WTC11 (cell line): ENCODE data around the gene CLEC2B. TPM values are rescaled to one million over a fixed set of nuclear protein-coding genes. Genes with fewer than 3 reads are reported as not detected.
"Not testable (repeated sequence)": the region's sequence is repeated elsewhere in the genome, so short reads cannot be mapped to it uniquely, and the experiment has no call there.

Experiments
- ATAC-seq: fragments of 200-7000 bp; cut with Tn5 transposase; 2 replicates; pipeline ENCODE4 v1.10.0; 2021; ENCODE audit warnings: mild to moderate bottlenecking, moderate library complexity
- CTCF ChIA-PET: fragments of 300-600 bp; sonication (Branson Sonifier 250); formaldehyde crosslinking; loops from one replicate; lab custom pipeline; 2021; ENCODE audit warnings: antibody characterized with exemption; lab: Charles Lee
- POLR2A ChIA-PET: fragments of 350-600 bp; sonication (Branson Sonifier 250); formaldehyde crosslinking; loops from one replicate; lab custom pipeline; 2021; ENCODE audit warnings: antibody characterized with exemption; lab: Charles Lee
- DNase-seq: peaks from one replicate; pipeline ENCODE4 v3.0.0; 2021; ENCODE audit warnings: low spot score
- H3K27ac Mint-ChIP-seq: 2 replicates; pipeline ENCODE4 v1.8.0; 2021; ENCODE audit warnings: mixed read lengths
- H3K27me3 Mint-ChIP-seq: 2 replicates; pipeline ENCODE4 v1.8.0; 2021; ENCODE audit warnings: low read depth, mild to moderate bottlenecking, moderate library complexity, mixed read lengths
- H3K36me3 Mint-ChIP-seq: 2 replicates; pipeline ENCODE4 v1.8.0; 2021; ENCODE audit warnings: mixed read lengths
- H3K4me1 Mint-ChIP-seq: 2 replicates; pipeline ENCODE4 v1.8.0; 2022; ENCODE audit warnings: mixed read lengths
- H3K4me3 Mint-ChIP-seq: 2 replicates; pipeline ENCODE4 v1.8.0; 2021; ENCODE audit warnings: mild to moderate bottlenecking, moderate library complexity, mixed read lengths
- H3K9me3 Mint-ChIP-seq: 2 replicates; pipeline ENCODE4 v1.8.0; 2021; ENCODE audit warnings: mixed read lengths
- FOXJ3 ChIP-seq: sonication (generic); formaldehyde crosslinking; IDR thresholded peaks from 2 replicates; pipeline ENCODE4 v1.9.0; 2021; ENCODE audit warnings: missing genetic modification reagents, mild to moderate bottlenecking, borderline replicate concordance
- MLX ChIP-seq: sonication (generic); formaldehyde crosslinking; IDR thresholded peaks from 2 replicates; pipeline ENCODE4 v1.8.1; 2023; ENCODE audit warnings: mild to moderate bottlenecking, missing genetic modification reagents, moderate library complexity
- MYBL2 ChIP-seq: sonication (generic); formaldehyde crosslinking; IDR thresholded peaks from 2 replicates; pipeline ENCODE4 v1.8.1; 2023; ENCODE audit warnings: mild to moderate bottlenecking, moderate library complexity, missing genetic modification reagents
- NR2C2 ChIP-seq: sonication (generic); formaldehyde crosslinking; IDR thresholded peaks from 2 replicates; pipeline ENCODE4 v1.8.0; 2022; ENCODE audit warnings: mild to moderate bottlenecking, missing genetic modification reagents
- PRDM15 ChIP-seq: sonication (generic); formaldehyde crosslinking; IDR thresholded peaks from 2 replicates; pipeline ENCODE4 v1.8.0; 2022; ENCODE audit warnings: missing genetic modification reagents
- TCF7 ChIP-seq: sonication (generic); formaldehyde crosslinking; IDR thresholded peaks from 2 replicates; pipeline ENCODE4 v1.8.0; 2022; ENCODE audit warnings: mild to moderate bottlenecking, low read depth, missing genetic modification reagents, moderate library complexity
- TEAD4 ChIP-seq: sonication (generic); formaldehyde crosslinking; IDR thresholded peaks from 2 replicates; pipeline ENCODE4 v1.8.0; 2022; ENCODE audit warnings: mild to moderate bottlenecking, missing genetic modification reagents
- TP53 ChIP-seq: sonication (generic); formaldehyde crosslinking; IDR thresholded peaks from 2 replicates; pipeline ENCODE4 v1.8.1; 2023; ENCODE audit warnings: mild to moderate bottlenecking, missing genetic modification reagents
- ZNF138 ChIP-seq: sonication (generic); formaldehyde crosslinking; conservative IDR thresholded peaks from 2 replicates; pipeline ENCODE4 v1.8.1; 2022; ENCODE audit warnings: mild to moderate bottlenecking, moderate library complexity, missing genetic modification reagents
- ZNF281 ChIP-seq: sonication (generic); formaldehyde crosslinking; IDR thresholded peaks from 2 replicates; pipeline ENCODE4 v1.8.0; 2023; ENCODE audit warnings: mild to moderate bottlenecking, missing genetic modification reagents
- ZNF317 ChIP-seq: sonication (generic); formaldehyde crosslinking; IDR thresholded peaks from 2 replicates; pipeline ENCODE4 v1.8.1; 2023; ENCODE audit warnings: low read depth, mild to moderate bottlenecking, moderate library complexity, missing genetic modification reagents, borderline replicate concordance
- ZNF425 ChIP-seq: fragments of 250-450 bp; sonication (Bioruptor Pico); conservative IDR thresholded peaks from 2 replicates; pipeline ENCODE4 v1.9.0; 2021; ENCODE audit warnings: mild to moderate bottlenecking
- total RNA-seq: library from RNA; stranded (reverse); gene quantifications from 3 replicates; pipeline ENCODE4 v1.2.3, GENCODE V29; 2021
- TF ChIP-seq, protein P1 (sequence below): sonication (generic); formaldehyde crosslinking; IDR thresholded peaks from 2 replicates; pipeline ENCODE4 v1.8.1; 2023; ENCODE audit warnings: mild to moderate bottlenecking, missing genetic modification reagents

CLEC2B gene
- total RNA-seq, 1 experiment from 2014 or later, result 0.20 TPM

GRCh38 chr12:9881246-9881645 lies 12.1 kb upstream of the CLEC2B start, which contains the start of gene KLRF2 (continued):
- TF ChIP-seq PRDM15, result no peak

GRCh38 chr12:9880532-9881078 lies 11.5 kb upstream of the CLEC2B start:
- peak overlapping the region; percentile 46; the same call in 1 of the 2 replicates for H3K27ac Mint-ChIP-seq
- H3K4me3 Mint-ChIP-seq, result no peak overlapping the region
- no peaks in the 10 kb centered on the region for H3K36me3 Mint-ChIP-seq
- H3K4me1 Mint-ChIP-seq, result peaks cover 15% of the 10 kb centered on the region
- POLR2A ChIA-PET, result no interaction called here
- H3K9me3 Mint-ChIP-seq, result peaks cover under 1% of the 10 kb centered on the region; the same call in 1 of the 2 replicates
- ATAC-seq (peak; percentile 46), DNase-seq (no peak)
- TF ChIP-seq TP53, result no peak
- TF ChIP-seq, protein P1, sequence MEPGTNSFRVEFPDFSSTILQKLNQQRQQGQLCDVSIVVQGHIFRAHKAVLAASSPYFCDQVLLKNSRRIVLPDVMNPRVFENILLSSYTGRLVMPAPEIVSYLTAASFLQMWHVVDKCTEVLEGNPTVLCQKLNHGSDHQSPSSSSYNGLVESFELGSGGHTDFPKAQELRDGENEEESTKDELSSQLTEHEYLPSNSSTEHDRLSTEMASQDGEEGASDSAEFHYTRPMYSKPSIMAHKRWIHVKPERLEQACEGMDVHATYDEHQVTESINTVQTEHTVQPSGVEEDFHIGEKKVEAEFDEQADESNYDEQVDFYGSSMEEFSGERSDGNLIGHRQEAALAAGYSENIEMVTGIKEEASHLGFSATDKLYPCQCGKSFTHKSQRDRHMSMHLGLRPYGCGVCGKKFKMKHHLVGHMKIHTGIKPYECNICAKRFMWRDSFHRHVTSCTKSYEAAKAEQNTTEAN (CRISPR knock-in tag), result no peak
- TF ChIP-seq TCF7 (CRISPR knock-in tag), result no peak
- TF ChIP-seq TEAD4 (CRISPR knock-in tag), result no peak
- TF ChIP-seq FOXJ3 (CRISPR knock-in tag), result no peak
- TF ChIP-seq MLX (CRISPR knock-in tag), result no peak
- TF ChIP-seq ZNF425 (CRISPR knock-in tag), result no peak
- TF ChIP-seq NR2C2 (CRISPR knock-in tag), result no peak
- no peak for TF ChIP-seq ZNF138
- no peak for TF ChIP-seq ZNF317
- no peak for TF ChIP-seq ZNF281 (CRISPR knock-in tag)
- TF ChIP-seq MYBL2 (CRISPR knock-in tag), result no peak
- H3K27me3 Mint-ChIP-seq, result no peaks in the 10 kb centered on the region; the same call in 1 of the 2 replicates
- CTCF ChIA-PET, result interaction anchor here (0.7 to 1.0 kb wide), 2 partner anchors 130 to 289 kb away, joined by 3 to 4 read pairs; no protein-coding TSS in a partner anchor

DNA sequence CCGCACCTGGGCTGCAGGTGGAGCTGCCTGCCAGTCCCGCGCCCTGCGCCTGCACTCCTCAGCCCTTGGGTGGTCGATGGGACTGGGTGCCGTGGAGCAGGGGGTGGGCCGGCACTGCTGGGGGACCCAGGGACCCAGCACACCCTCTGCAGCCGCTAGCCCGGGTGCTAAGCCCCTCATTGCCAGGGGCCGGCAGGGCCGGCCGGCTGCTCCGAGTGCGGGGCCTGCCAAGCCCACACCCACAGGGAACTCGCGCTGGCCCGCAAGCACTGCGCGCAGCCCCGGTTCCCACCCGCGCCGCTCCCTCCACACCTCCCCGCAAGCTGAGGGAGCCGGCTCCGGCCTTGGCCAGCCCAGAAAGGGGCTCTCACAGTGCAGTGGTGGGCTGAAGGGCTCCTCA lies 7.0 kb upstream of the CLEC2B start:
- H3K4me1 Mint-ChIP-seq, result peaks cover 11% of the 10 kb centered on the region
- H3K27me3 Mint-ChIP-seq, H3K9me3 Mint-ChIP-seq, CTCF ChIA-PET, POLR2A ChIA-PET, H3K4me3 Mint-ChIP-seq, DNase-seq, H3K36me3 Mint-ChIP-seq, H3K27ac Mint-ChIP-seq, ATAC-seq: not testable (repeated sequence)
